Measurements from ENCODE around the gene OSBPL3. TPM values are rescaled to one million over a fixed set of nuclear protein-coding genes. Genes with fewer than 3 reads are reported as not detected.

OSBPL3 gene
- total RNA-seq, 1 experiment from 2014 or later = 16.0 TPM

- TF ChIP-seq ZNF532 (CRISPR knock-in tag; IDR thresholded peaks at IDR 0.05; ENCODE audit: borderline replicate concordance) = no peak
- TF ChIP-seq ETV6 (CRISPR knock-in tag; IDR thresholded peaks at IDR 0.05) = no peak
- TF ChIP-seq JAZF1 (CRISPR knock-in tag; IDR thresholded peaks at IDR 0.05) = no peak
- no peak for TF ChIP-seq ERG (CRISPR knock-in tag; IDR thresholded peaks at IDR 0.05)
- no peak for TF ChIP-seq MLX (CRISPR knock-in tag; IDR thresholded peaks at IDR 0.05)
- TF ChIP-seq PREB (CRISPR knock-in tag; IDR thresholded peaks at IDR 0.05; ENCODE audit: borderline replicate concordance) = no peak
Observed at GRCh38 chr7:24917510-24918239, 62.3 kb downstream of the OSBPL3 start (continued).

- H3K9me3 Mint-ChIP-seq = 0 out of 2 replicates have a peak, but pooled peaks cover 3% of the 10 kb centered on the region
- peaks cover 46% of the 10 kb centered on the region for H3K4me1 Mint-ChIP-seq
- TF ChIP-seq SMAD3 (CRISPR knock-in tag; IDR thresholded peaks at IDR 0.05; ENCODE audit: borderline replicate concordance) (no peak), ZBTB43 (CRISPR knock-in tag; IDR thresholded peaks at IDR 0.05) (no peak), NR1H2 (CRISPR knock-in tag; IDR thresholded peaks at IDR 0.05) (no peak), IRF2 (CRISPR knock-in tag; IDR thresholded peaks at IDR 0.05; ENCODE audit: borderline replicate concordance, low read depth) (no peak), NR2C2 (CRISPR knock-in tag; IDR thresholded peaks at IDR 0.05) (no peak), FOXP1 (CRISPR knock-in tag; IDR thresholded peaks at IDR 0.05; ENCODE audit: borderline replicate concordance) (no peak), ZBTB21 (CRISPR knock-in tag; IDR thresholded peaks at IDR 0.05; ENCODE audit: borderline replicate concordance) (no peak), GTF2I (CRISPR knock-in tag; conservative IDR thresholded peaks at IDR 0.05) (no peak), ATF1 (CRISPR knock-in tag; IDR thresholded peaks at IDR 0.05) (no peak), ZNF671 (CRISPR knock-in tag; IDR thresholded peaks at IDR 0.05) (no peak), PRRX2 (CRISPR knock-in tag; IDR thresholded peaks at IDR 0.05) (no peak), AR (CRISPR knock-in tag; IDR thresholded peaks at IDR 0.05) (no peak), ZNF121 (CRISPR knock-in tag; IDR thresholded peaks at IDR 0.05) (no peak), NR3C1 (CRISPR knock-in tag; conservative IDR thresholded peaks at IDR 0.05; ENCODE audit: low read depth) (no peak), JUN (CRISPR knock-in tag; IDR thresholded peaks at IDR 0.05) (no peak), MLX (CRISPR knock-in tag; IDR thresholded peaks at IDR 0.05) (no peak), ESRRA (CRISPR knock-in tag; IDR thresholded peaks at IDR 0.05; ENCODE audit: borderline replicate concordance) (no peak)
- H3K36me3 Mint-ChIP-seq = no peaks in the 10 kb centered on the region
- POLR2A ChIA-PET = no interaction called here
- CTCF ChIA-PET = no interaction called here
- DNase-seq (ENCODE audit: low spot score) (no peak), ATAC-seq (peak; percentile 62)
- H3K4me3 Mint-ChIP-seq = no peak overlapping the region
- no peaks in the 10 kb centered on the region for H3K27me3 Mint-ChIP-seq (ENCODE audit: low read depth)
- peak overlapping the region; percentile 19 for H3K27ac Mint-ChIP-seq
Observed at GRCh38 chr7:24916463-24917040, 63.4 kb downstream of the OSBPL3 start.
